Kidney epithelial cell (primary cell): ENCODE measurements around the gene HEMK1. TPM values are rescaled to one million over a fixed set of nuclear protein-coding genes. Genes with fewer than 3 reads are reported as not detected.

Source experiments
- DNase-seq: peaks from one replicate; pipeline ENCODE4 v3.0.0-alpha.2; 2010; ENCODE audit warnings: low read depth
- H3K27me3 ChIP-seq: 2 replicates; pipeline ENCODE4 v1.6.0; 2011; ENCODE audit warnings: low read length; ENCODE audit not compliant: control insufficient read depth, insufficient read depth
- H3K36me3 ChIP-seq: 2 replicates; pipeline ENCODE4 v1.5.1; 2011; ENCODE audit warnings: low read length; ENCODE audit not compliant: control insufficient read depth, insufficient read depth
- H3K4me3 ChIP-seq: 2 replicates; pipeline ENCODE4 v1.5.1; 2011; ENCODE audit warnings: low read depth, mild to moderate bottlenecking, control low read depth, low read length
- CTCF ChIP-seq: IDR thresholded peaks from 2 replicates; pipeline ENCODE4 v1.5.1; 2011; ENCODE audit warnings: mild to moderate bottlenecking, moderate library complexity, low read length, control low read depth, inconsistent platforms; ENCODE audit not compliant: insufficient read depth, poor library complexity, severe bottlenecking
- total RNA-seq: library from RNA; depleted of rRNA; stranded (reverse); fragments of >200 nt; gene quantifications from 2 replicates; pipeline ENCODE4 v1.2.3, GENCODE V29; 2015

HEMK1 gene
- total RNA-seq, 1 donor from 2014 or later, result 15.6 TPM

GRCh38 chr3:50620420-50620819 is 51.1 kb downstream of the HEMK1 start:
- no peaks in the 10 kb centered on the region for H3K27me3 ChIP-seq
- H3K4me3 ChIP-seq, result no peak overlapping the region
- DNase-seq, result no peak
- peak; percentile 10 for TF ChIP-seq CTCF
- H3K36me3 ChIP-seq, result no peaks in the 10 kb centered on the region

DNA sequence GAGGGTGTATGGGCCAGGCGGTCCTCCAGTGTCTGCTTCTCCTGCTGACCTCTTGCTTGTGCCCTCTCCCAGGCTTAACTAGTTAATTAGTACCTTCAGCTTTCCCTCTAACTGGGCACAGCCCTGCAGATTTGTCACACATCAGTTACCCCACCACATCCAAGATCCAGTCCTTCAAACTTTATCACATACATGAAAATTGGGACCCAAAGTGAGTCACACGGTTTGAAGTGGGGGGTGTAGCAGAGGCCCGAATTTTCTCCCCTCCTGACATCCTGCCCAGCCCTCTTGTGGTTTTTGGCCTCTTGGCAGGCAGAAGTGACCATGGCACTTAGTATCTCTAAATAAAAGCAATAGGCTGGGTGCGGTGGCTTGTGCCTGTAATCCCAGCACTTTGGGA is 51.5 kb downstream of the HEMK1 start:
- H3K27me3 ChIP-seq, result no peaks in the 10 kb centered on the region
- H3K36me3 ChIP-seq, result no peaks in the 10 kb centered on the region
- TF ChIP-seq CTCF, result no peak
- H3K4me3 ChIP-seq, result no peak overlapping the region
- no peak for DNase-seq

- Histone ChIP-seq H3K27me3 (no peaks in the 10 kb centered on the region), H3K36me3 (no peaks in the 10 kb centered on the region), H3K4me3 (no peak overlapping the region)
- no peak for TF ChIP-seq CTCF
- DNase-seq, result no peak
These were observed 53.6 kb downstream of the HEMK1 start for GRCh38 chr3:50622881-50623280.

- Histone ChIP-seq H3K27me3 (no peaks in the 10 kb centered on the region), H3K4me3 (no peak overlapping the region), H3K36me3 (no peaks in the 10 kb centered on the region)
- no peak for DNase-seq
- TF ChIP-seq CTCF, result no peak
These were observed 54.6 kb downstream of the HEMK1 start for GRCh38 chr3:50623840-50624474.

DNA sequence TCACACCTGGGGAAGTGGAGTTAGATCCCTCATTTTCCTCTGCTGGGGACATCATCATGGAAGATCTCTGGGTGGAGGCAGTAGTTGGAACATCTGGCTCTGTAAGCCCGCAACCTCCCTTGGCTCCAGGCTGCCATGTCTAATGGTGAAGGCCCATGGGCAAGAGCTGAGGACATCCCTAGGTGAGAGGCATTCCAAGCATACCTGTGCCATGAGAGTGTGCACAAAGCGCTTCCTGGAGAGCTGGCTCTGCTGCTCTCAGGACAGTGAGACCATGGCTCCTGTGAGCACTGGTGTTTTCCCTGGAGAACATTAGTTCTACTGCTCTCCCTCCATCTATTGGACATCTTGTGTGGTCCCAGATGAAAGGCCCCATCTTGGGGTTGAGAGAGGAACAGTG is 55.3 kb downstream of the HEMK1 start:
- Histone ChIP-seq H3K36me3 (no peaks in the 10 kb centered on the region), H3K4me3 (no peak overlapping the region), H3K27me3 (no peaks in the 10 kb centered on the region)
- no peak for TF ChIP-seq CTCF
- DNase-seq, result no peak
